GM18505 (cell line): ENCODE results near the gene PIK3R3.
A peak's percentile ranks its signal among the peaks of the same experiment; 100 is the strongest.
"Not testable (repeated sequence)": the region's sequence is repeated elsewhere in the genome, so short reads cannot be mapped to it uniquely, and the experiment has no call there.

ENCODE experiments used
- ATAC-seq: cut with Tn5 transposase; IDR thresholded peaks from one replicate; pipeline ENCODE4 v1.9.1; 2021; ENCODE audit not compliant: unreplicated experiment
- POLR2A ChIP-seq: IDR thresholded peaks from 4 replicates; pipeline ENCODE4 v1.6.1; 2011; ENCODE audit warnings: borderline replicate concordance; ENCODE audit not compliant: insufficient read depth, insufficient read length; ENCODE audit errors: extremely low read depth

The PIK3R3 gene

DNA sequence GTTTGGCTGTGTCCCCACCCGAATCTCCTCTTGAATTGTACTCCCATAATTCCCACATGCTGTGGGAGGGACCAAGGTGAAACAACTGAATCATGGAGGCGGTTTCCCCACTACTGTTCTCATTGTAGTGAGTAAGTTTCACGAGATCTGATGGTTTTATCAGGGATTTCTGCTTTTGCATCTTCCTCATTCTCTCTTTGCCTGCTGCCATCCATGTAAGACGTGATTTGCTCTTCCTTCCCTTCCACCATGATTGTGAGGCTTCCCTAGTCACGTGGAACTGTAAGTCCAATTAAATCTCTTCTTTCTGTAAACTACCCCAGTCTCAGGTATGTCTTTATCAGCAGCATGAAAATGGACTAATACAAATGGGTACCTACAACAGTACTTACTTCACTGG, 73.5 kb downstream of the PIK3R3 start:
- no peak for ATAC-seq
- TF ChIP-seq POLR2A, result no peak

DNA sequence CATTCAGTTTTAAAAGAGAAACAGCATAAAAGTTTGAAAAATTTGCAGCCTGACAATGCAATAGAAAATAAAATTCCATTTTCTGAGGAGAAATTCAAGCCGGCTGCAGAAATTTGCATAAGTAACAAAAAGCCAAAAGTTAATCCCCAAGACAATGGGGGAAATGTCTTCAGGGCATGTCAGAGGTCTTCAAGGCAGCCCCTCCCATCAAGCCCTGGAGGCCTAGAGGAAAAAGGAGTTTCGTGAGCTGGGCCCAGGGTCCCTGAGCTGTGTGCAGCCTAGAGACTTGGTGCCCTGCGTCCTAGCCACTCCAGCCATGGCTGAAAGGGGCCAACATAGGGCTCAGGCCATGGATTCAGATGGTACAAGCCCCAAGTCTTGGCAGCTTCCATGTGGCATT, 74.6 kb downstream of the PIK3R3 start:
- ATAC-seq, result no peak
- TF ChIP-seq POLR2A, result no peak

DNA sequence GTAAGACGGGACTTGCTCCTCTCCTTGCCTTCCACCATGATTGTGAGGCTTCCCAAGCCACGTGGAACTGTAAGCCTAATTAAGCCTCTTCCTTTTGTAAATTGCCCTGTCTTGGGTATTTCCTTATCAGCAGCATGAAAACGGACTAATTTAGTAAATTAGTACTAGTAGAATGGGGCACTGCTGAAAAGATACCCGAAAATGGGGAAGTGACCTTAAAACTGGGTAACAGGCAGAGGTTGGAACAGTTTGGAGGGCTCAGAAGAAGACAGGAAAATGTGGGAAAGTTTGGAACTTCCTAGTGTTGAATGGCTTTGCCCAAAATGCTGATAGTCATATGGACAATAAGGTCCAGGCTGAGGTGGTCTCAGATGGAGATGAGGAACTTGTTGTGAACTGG, 75.2 kb downstream of the PIK3R3 start:
- not testable (repeated sequence) for ATAC-seq

DNA sequence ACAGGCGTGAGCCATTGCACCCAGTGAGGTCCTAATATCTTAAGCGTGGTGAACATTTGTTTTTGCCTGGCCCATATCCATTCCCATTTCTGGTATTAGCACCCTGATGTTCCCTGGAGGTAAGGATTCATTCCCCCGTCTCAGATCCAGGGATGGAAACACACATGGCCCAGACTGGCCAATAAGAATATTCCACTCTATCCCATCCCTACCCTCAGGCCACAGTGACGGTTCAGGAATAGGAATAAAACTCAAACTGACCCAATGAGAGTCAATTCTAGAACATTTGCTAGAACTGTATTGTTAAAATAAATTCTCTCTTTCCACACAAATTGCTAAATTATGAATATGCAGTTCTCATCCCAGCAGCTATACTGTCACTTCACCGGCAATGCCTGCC, 76.1 kb downstream of the PIK3R3 start:
- no peak for TF ChIP-seq POLR2A
- no peak for ATAC-seq

DNA sequence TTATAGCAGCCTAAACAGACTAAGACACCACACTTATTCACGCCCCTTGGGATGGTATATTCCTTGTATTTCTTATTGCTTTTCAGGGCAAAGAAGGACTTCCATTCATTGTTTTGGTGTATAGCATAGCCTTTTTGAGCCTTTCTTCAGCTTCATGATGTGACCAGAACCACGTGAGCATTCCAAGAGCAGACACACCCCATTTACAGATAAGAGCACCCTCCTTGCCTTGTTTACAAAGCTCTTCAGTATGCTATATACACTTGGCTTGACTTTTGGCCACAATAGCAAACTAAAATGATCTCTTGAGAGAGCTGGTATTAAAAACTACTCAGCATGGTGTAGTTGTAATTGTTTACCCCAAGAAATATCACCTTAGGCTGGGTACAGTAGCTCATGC, 78.7 kb downstream of the PIK3R3 start:
- no peak for ATAC-seq
- no peak for TF ChIP-seq POLR2A

DNA sequence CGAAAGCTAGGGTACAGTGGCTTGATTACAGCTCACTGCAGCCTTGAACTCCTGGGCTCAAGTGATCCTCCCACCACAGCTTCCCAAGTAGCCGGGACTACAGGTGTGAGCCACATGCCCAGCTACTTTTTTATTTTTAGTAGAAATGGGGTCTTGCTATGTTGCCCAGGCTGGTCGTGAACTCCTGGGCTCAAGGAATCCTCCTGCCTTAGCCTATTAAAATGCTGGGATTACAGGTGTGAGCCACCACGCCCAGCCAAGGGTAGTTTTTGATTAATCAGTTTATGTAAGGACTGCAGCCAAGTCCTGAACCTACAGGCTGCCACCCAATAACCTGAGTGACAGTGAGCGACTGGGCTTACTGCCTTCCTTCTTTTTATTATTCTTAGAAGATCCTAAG, 88.3 kb downstream of the PIK3R3 start:
- no peak for ATAC-seq

DNA sequence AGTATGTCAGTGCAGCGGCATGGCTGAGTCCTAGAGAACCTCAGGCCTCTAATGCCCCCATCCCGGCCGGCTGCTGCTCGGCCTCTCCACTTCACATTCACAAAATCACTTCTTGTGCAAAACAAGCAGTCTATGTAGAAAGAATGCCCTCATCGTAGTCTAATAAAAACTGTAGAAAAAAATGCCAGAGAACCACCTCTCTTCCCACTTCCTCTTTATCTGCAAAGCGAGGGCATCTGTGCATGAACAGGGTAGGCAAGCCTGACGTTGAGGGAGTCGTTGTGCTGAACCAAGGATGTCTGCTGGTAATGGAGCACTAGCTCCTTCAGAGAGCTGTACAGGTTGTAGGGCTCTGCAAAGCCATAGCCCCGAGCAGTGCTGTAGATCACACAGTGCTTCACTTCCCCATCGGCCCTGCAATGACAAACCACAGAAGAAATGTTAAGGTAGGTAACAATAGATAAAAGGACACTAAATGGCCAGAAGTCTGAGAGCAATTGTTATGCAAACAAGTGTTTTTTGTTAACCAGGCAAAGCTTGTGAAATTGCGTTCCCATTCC, 88.9 kb downstream of the PIK3R3 start:
- peak; percentile 88 for ATAC-seq
- no peak for TF ChIP-seq POLR2A

More for the DNA sequence above, 88.3 kb downstream of the PIK3R3 start:
- no peak for TF ChIP-seq POLR2A

DNA sequence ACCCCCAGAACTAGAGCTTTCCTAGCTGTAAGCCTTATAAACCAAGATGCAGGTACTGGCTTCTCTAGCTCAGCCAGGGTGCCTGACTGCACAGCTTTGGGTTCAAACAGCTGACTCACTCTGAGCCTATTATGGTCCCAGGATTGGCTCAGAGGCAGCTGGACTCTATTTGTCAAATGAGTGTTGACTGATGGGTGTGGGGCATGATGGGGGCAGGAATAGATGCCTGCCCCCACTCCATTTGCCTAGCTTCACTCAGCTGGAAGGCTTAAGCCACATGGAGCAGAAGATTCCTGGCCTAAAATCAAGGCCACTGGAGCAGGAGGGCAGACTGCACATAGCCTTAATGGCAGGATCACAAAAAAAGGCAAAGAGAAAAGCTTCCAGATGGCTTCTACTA, 90.5 kb downstream of the PIK3R3 start:
- peak; percentile 11 for TF ChIP-seq POLR2A
- no peak for ATAC-seq

DNA sequence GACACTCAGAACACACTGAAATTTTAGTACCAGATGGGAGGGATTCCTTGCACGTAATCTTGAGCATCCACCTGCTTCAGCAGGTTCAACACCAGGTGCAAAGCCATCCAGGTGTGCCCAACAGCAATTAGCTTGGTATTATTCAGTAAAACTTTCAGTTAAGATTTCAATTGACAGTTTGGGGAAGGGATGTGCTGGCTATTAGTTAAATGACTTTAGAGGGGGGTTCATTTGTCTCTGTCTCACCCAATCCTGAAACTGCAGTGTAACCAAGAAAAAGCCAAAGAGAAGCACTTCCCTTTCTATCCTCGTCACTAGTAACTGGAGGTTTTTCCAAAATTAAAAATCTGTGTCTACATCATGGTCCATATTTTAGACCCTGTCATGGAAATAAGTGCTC, 90.9 kb downstream of the PIK3R3 start:
- ATAC-seq, result no peak
- no peak for TF ChIP-seq POLR2A

DNA sequence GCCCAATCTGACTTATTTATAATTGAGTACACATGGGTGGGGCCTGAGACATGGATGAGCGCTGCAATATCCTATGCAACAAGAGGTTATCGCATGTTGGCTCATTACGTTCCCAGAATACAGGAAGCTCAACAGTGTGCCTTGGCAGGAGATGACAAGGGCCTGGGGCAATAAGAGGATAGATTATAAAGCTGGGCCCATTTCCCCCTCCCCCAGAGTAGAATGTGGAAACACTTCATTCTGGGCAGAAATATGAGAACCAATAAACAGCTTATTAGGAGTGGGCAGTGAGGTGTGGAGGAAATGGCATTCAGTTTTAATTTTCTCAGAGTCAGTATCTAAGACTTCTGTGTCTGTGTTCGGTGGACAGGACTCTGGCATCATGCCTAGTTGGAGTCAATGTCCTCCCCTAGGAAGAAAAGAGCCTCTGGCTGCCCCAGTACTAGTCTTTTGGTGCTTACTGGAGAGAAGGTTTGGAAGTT, 92.8 kb downstream of the PIK3R3 start:
- ATAC-seq, result no peak
- TF ChIP-seq POLR2A, result no peak

DNA sequence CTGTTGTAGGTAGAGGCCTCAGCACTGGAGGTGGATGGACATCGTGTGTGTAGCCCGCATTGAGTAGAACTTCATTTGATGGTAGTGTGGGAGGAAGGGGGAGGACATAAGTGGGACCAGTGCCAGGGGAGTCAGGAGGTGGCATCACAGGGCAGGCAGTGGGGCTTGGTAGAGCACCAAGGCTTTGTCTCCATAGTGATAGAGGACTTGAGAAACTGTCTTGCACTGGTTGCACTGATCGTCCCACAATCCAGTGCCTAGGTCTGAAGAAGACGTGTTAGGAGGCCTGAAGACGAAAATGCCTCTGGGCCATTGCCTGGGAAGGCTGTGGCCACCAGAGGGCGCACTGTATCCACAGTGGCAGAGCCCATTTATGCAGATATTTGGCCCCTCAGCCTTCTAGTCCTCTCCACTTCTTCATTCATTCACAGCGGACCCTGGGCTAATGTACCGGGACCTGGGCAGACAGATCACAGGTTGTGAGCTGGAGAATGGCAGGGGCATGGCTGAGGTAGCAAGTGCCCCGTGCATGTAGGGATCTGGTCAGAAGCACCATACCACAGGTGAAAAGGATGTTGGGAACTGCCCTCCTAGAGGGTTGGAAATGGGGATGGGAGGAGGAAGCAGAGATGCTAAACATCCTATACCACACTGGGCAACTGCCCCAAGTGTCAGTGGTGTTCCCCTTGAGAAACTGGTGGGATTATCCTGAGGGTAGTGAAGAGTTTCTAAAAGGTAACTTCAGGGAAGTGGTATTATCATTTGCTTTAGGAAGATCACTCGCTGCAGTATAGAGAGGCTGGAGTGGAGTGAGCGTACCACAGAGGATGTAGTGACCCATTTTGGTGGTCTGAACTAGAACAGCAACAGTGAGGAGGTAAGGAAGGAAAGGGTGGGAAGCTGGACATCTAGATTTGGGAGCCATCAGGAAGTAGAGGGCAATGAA, 95.3 kb downstream of the PIK3R3 start:
- TF ChIP-seq POLR2A, result peak; percentile 37
- ATAC-seq, result no peak

DNA sequence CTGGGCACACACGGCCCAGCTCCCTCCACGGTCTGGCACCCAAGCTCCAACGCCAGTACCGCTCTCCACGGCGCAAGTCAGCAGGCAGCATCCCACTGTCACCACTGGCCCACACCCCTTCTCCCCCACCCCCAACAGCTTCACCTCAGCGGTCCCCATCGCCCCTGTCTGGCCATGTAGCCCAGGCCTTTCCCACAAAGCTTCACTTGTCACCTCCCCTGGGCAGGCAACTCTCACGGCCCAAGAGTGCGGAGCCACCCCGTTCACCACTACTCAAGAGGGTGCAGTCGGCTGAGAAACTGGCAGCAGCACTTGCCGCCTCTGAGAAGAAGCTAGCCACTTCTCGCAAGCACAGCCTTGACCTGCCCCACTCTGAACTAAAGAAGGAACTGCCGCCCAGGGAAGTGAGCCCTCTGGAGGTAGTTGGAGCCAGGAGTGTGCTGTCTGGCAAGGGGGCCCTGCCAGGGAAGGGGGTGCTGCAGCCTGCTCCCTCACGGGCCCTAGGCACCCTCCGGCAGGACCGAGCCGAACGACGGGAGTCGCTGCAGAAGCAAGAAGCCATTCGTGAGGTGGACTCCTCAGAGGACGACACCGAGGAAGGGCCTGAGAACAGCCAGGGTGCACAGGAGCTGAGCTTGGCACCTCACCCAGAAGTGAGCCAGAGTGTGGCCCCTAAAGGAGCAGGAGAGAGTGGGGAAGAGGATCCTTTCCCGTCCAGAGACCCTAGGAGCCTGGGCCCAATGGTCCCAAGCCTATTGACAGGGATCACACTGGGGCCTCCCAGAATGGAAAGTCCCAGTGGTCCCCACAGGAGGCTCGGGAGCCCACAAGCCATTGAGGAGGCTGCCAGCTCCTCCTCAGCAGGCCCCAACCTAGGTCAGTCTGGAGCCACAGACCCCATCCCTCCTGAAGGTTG, 97.6 kb downstream of the PIK3R3 start:
- TF ChIP-seq POLR2A, result no peak

DNA sequence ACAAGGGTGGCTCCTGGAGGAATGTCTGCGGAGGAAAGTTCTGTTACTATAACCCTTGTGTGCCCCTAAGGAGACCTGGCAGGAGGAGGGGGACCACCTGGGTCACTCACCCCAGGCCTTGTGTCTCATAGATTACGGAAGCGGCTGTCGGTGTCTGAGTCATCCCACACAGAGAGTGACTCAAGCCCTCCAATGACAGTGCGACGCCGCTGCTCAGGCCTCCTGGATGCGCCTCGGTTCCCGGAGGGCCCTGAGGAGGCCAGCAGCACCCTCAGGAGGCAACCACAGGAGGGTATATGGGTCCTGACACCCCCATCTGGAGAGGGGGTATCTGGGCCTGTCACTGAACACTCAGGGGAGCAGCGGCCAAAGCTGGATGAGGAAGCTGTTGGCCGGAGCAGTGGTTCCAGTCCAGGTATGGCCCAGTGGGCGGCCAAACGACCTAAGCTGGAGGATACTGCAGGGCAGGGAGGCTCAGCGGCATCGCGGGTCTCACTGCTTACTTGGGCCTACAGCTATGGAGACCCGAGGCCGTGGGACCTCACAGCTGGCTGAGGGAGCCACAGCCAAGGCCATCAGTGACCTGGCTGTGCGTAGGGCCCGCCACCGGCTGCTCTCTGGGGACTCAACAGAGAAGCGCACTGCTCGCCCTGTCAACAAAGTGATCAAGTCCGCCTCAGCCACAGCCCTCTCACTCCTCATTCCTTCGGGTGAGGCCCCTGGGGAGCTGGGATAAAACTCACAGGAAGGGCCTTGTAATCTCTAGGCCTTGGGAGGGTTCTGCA, 101.4 kb downstream of the PIK3R3 start:
- TF ChIP-seq POLR2A, result no peak
- ATAC-seq, result no peak

More for the DNA sequence above, 97.6 kb downstream of the PIK3R3 start:
- no peak for ATAC-seq
